Left lung (tissue), 10 donors: ENCODE measurements around the gene IL22RA2. TPM values are rescaled to one million over a fixed set of nuclear protein-coding genes. Genes with fewer than 3 reads are reported as not detected.
A peak's percentile ranks its signal among the peaks of the same experiment; 100 is the strongest.
"Not testable (repeated sequence)": the region's sequence is repeated elsewhere in the genome, so short reads cannot be mapped to it uniquely, and the experiment has no call there.

Source experiments
- ATAC-seq: fragments of 200-7000 bp; cut with Tn5 transposase; one replicate; pipeline ENCODE4 v1.9.1; 2020; ENCODE audit warnings: moderate library complexity
- DNase-seq, 4 donors: peaks; one replicate each; pipeline ENCODE4 v3.0.0-alpha.2; 2013 to 2020
- H3K27ac ChIP-seq, 2 donors: fragments of 200-600 bp; sonication (generic) in 1 of 2; one replicate each; pipeline versions ENCODE4 v1.5.0 to v1.8.0; 2020 to 2021
- H3K27me3 ChIP-seq, 2 donors: fragments of 200-600 bp; sonication (generic) in 1 of 2; one replicate each; pipeline versions ENCODE4 v1.5.0 to v1.8.0; 2020 to 2021
- H3K36me3 ChIP-seq, 2 donors: fragments of 200-600 bp; sonication (generic) in 1 of 2; one replicate each; pipeline versions ENCODE4 v1.5.0 to v1.8.0; 2020 to 2021
- H3K4me1 ChIP-seq, 2 donors: fragments of 200-600 bp; one replicate each; pipeline ENCODE4 v1.8.0; 2021
- H3K4me3 ChIP-seq, 2 donors: fragments of 200-600 bp; sonication (generic) in 1 of 2; one replicate each; pipeline versions ENCODE4 v1.5.0 to v1.8.0; 2020 to 2021; ENCODE audit warnings: mild to moderate bottlenecking in 1 of 2
- H3K9me3 ChIP-seq, 2 donors: fragments of 200-600 bp; sonication (generic) in 1 of 2; one replicate each; pipeline versions ENCODE4 v1.5.0 to v1.8.0; 2020 to 2021
- intact Hi-C, 2 donors: fragments of 100-400 bp; cut with DNase I; formaldehyde crosslinking; loops; one replicate each; pipeline versions ENCODE4 v1.11.2 to v1.14.2; 2022
- polyA plus RNA-seq, 6 donors: library from polyadenylated mRNA; unstranded; fragments of 120-200 nt; gene quantifications; one replicate each; pipeline ENCODE4 v1.2.1, GENCODE V29; 2013; ENCODE audit not compliant: insufficient read length in 6 of 6
- total RNA-seq, 2 donors: library from RNA; stranded (reverse); fragmentation: NEBNext Ultra II Directional; extraction: Animal tissue kit (Norgen Biotek cat#: 25700); gene quantifications; one replicate each; pipeline ENCODE4 v1.2.1, GENCODE V29; 2021
- TF ChIP-seq, protein P1 (sequence below), 2 donors: fragments of 200-600 bp; sonication (generic) in 1 of 2; IDR thresholded peaks; one replicate each; pipeline versions ENCODE4 v1.5.0 to v1.8.0; 2021; ENCODE audit warnings: antibody characterized with exemption in 2 of 2
- donor health status: DM: no; HTN: yes; CAD: no.
- donor health status: DM: no; HTN: no; CAD: no.

IL22RA2 gene
- total and polyA plus RNA-seq, 8 donors, result not detected

DNA sequence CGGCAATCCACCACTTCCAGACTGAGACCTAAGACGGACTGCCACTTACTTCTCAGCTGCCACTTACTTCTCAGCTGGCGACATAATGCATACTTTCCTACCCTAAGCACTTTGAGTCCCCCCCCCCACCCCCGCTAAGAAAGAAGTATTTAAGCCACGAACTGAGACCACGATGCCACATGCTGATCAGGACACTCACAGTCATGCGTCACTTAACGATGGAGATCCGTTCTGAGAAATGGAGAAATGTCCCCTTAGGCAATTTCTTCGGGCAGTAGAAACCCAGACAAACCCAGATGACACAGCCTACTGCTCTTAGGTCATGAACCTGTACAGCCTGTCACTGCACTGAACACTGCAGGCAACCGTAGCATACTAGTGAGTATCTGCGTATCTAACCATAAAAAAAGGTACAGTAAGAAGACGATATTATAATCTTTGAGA, 45.1 kb upstream of the IL22RA2 start:
- TF ChIP-seq, protein P1, sequence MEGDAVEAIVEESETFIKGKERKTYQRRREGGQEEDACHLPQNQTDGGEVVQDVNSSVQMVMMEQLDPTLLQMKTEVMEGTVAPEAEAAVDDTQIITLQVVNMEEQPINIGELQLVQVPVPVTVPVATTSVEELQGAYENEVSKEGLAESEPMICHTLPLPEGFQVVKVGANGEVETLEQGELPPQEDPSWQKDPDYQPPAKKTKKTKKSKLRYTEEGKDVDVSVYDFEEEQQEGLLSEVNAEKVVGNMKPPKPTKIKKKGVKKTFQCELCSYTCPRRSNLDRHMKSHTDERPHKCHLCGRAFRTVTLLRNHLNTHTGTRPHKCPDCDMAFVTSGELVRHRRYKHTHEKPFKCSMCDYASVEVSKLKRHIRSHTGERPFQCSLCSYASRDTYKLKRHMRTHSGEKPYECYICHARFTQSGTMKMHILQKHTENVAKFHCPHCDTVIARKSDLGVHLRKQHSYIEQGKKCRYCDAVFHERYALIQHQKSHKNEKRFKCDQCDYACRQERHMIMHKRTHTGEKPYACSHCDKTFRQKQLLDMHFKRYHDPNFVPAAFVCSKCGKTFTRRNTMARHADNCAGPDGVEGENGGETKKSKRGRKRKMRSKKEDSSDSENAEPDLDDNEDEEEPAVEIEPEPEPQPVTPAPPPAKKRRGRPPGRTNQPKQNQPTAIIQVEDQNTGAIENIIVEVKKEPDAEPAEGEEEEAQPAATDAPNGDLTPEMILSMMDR (IDR thresholded peaks at IDR 0.05), result no peak
- peak overlapping the region; percentile 66 to 79 for H3K4me3 ChIP-seq
- no peaks in the 10 kb centered on the region for H3K36me3 ChIP-seq
- ATAC-seq (peak; percentile 60), DNase-seq (peak in 3 of 4 donors; percentile 43 to 59 (median 48))
- no peaks in the 10 kb centered on the region for H3K27me3 ChIP-seq
- H3K9me3 ChIP-seq, result no peaks in the 10 kb centered on the region
- H3K27ac ChIP-seq, result peak overlapping the region; percentile 99 to 100
- intact Hi-C loops, result no loop called here
- H3K4me1 ChIP-seq, result peaks cover 48 to 83% of the 10 kb centered on the region in 2 donors

DNA sequence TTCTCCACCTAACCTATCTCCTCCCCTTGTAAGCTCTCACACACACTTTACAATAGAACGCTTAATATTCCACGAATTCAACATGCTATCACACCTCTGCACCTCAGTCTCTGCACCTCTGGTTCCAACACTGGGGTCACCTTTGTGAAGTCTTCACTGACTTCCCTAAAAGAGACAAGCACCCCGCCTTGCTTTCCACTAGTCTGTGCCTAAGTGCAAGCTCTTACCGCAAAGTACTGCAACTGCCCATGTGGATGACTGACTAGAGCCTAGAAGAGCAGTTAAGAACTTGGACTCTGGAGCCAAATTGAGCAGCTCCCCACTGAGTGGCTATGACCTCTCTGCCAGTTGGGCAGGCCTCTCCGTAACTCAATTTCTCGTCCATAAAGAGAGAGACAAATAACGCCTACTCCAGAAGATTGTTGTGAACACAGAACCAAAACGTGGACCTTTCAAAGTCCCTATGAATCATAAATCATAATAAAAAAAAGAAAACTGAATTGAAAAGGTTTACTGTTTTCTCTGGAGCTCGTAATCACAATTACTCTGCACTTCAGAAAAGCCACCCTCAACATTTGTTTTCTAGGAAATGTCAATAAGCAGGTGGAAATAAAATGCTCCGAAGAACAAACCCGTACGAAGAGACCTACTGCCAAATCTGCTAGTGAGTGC, 44.5 kb upstream of the IL22RA2 start:
- TF ChIP-seq, protein P1 (IDR thresholded peaks at IDR 0.05), result no peak
- peaks cover 44 to 83% of the 10 kb centered on the region in 2 donors for H3K4me1 ChIP-seq
- peak in 1 of 4 donors; percentile 65 for DNase-seq
- H3K27me3 ChIP-seq, result no peaks in the 10 kb centered on the region
- intact Hi-C loops, result no loop called here
- H3K27ac ChIP-seq, result peak overlapping the region; percentile 99 to 100
- H3K9me3 ChIP-seq, result no peaks in the 10 kb centered on the region
- peak; percentile 52 for ATAC-seq
- H3K4me3 ChIP-seq, result peak overlapping the region; percentile 66 to 79
- no peaks in the 10 kb centered on the region for H3K36me3 ChIP-seq

DNA sequence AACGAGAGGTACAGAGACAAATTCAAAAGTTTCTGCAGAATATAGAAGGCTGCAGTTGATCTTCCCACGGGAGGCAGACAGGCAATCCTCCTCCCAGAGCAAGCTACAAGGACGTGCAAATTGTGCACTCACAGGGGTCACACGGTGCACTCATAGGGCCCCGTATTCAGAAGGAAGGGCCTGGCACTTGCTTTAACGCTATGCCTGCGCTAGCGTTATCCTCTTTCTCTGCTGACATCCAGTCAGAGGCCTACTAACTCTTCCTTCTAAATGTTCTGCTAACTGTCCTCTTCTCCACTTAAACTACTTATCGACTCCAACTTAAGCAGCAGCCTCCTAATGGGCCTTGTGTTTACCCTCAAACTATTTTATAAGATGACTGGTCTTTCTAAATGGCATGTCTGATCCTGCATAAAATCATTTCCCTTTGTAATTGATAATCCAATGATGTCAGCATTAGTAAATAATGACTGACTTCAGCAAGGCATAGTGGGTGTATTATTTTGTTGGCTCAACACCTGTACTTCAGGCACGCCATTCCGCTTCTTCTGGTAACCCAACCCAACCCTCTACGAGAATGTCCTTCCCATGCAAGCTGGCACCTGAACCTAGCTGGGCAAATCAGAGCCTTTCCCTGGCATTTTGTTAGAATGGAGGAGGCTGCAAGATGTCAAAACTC, 43.6 kb upstream of the IL22RA2 start:
- ATAC-seq (peak; percentile 6), DNase-seq (no peak)
- Histone ChIP-seq H3K36me3 (peaks cover 0 to 3% of the 10 kb centered on the region in 2 donors), H3K4me1 (peaks cover 43 to 83% of the 10 kb centered on the region in 2 donors), H3K9me3 (no peaks in the 10 kb centered on the region), H3K27me3 (no peaks in the 10 kb centered on the region), H3K4me3 (peak overlapping the region; percentile 66 to 79), H3K27ac (peak overlapping the region; percentile 99 to 100)
- intact Hi-C loops, result no loop called here
- TF ChIP-seq, protein P1 (IDR thresholded peaks at IDR 0.05), result no peak

DNA sequence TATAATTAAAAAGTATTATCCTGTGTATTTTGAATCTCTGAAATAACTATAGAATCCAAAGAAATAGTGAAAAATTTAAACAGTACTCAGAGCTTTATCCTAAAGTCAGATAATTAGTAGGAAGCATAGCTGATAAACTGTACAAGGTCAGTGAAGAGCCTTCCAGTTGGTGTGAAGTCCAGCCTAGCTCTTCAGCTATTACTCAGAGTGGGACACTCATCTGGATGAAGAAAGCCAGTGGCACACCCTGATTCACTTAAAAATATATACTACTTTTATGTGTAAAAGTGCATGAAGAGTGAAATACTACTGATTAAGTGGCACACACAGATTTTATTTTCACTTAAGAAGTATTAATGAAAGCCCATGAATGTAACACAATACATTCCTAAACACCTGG, 42.7 kb upstream of the IL22RA2 start:
- intact Hi-C loops, result no loop called here
- peaks cover 0 to 6% of the 10 kb centered on the region in 2 donors for H3K36me3 ChIP-seq
- peak overlapping the region; percentile 66 to 79 for H3K4me3 ChIP-seq
- peak overlapping the region; percentile 99 to 100 for H3K27ac ChIP-seq
- no peak for DNase-seq
- TF ChIP-seq, protein P1 (IDR thresholded peaks at IDR 0.05), result no peak
- peaks cover 43 to 83% of the 10 kb centered on the region in 2 donors for H3K4me1 ChIP-seq
- no peaks in the 10 kb centered on the region for H3K27me3 ChIP-seq
- no peaks in the 10 kb centered on the region for H3K9me3 ChIP-seq
- no peak for ATAC-seq

DNA sequence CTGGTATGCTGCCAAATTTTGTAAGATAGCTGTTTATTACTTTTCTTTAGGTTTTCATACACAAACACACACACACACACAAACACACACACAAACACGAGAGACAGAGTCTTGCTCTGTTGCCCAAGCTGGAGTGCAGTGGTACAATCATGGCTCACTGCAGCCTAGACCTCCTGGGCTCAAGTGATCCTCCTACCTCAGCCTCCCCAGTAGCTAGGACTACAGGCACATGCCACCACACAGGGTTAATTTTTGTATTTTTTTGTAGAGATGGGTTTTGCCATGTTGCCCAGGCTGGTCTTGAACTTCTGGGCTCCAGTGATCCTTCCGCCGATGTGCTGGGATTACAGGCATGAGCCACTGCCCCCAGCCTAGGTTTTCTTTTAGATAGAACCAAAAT, 42.2 kb upstream of the IL22RA2 start:
- intact Hi-C loops, ATAC-seq, H3K36me3 ChIP-seq, DNase-seq, H3K9me3 ChIP-seq, H3K27me3 ChIP-seq: not testable (repeated sequence)
- Histone ChIP-seq H3K4me3 (peak overlapping the region in 1 of 2 donors; percentile 79), H3K27ac (peak overlapping the region; percentile 99 to 100), H3K4me1 (peaks cover 47 to 83% of the 10 kb centered on the region in 2 donors)
